Panc1 (cell line): ENCODE data around the gene MPND.

ENCODE experiments used
- POLR2AphosphoS5 ChIP-seq: IDR thresholded peaks from 2 replicates; pipeline ENCODE4 v1.6.1; 2012; ENCODE audit warnings: mild to moderate bottlenecking, low read depth, low read length, moderate library complexity
- SIN3A ChIP-seq: IDR thresholded peaks from 2 replicates; pipeline ENCODE4 v1.6.1; 2012; ENCODE audit warnings: low read depth, mild to moderate bottlenecking, low read length, moderate library complexity, borderline replicate concordance; ENCODE audit not compliant: insufficient read depth
- TCF7L2 ChIP-seq: IDR thresholded peaks from 2 replicates; pipeline ENCODE4 v1.6.1; 2011; ENCODE audit warnings: mild to moderate bottlenecking, low read depth, low read length, inconsistent platforms
- TF ChIP-seq, protein P1 (sequence below), 2 experiments: IDR thresholded peaks; 2 replicates each; pipeline ENCODE4 v1.6.1; 2011 to 2012; ENCODE audit warnings: low read depth in 2 of 2, control low read depth in 1 of 2, low read length in 1 of 2, mild to moderate bottlenecking in 1 of 2, moderate library complexity in 1 of 2; ENCODE audit not compliant: insufficient read depth in 1 of 2
- TF ChIP-seq, protein P2 (sequence below): fragments of 450-650 bp; IDR thresholded peaks from 2 replicates; pipeline ENCODE4 v1.5.1; 2017; ENCODE audit warnings: mild to moderate bottlenecking

DNA sequence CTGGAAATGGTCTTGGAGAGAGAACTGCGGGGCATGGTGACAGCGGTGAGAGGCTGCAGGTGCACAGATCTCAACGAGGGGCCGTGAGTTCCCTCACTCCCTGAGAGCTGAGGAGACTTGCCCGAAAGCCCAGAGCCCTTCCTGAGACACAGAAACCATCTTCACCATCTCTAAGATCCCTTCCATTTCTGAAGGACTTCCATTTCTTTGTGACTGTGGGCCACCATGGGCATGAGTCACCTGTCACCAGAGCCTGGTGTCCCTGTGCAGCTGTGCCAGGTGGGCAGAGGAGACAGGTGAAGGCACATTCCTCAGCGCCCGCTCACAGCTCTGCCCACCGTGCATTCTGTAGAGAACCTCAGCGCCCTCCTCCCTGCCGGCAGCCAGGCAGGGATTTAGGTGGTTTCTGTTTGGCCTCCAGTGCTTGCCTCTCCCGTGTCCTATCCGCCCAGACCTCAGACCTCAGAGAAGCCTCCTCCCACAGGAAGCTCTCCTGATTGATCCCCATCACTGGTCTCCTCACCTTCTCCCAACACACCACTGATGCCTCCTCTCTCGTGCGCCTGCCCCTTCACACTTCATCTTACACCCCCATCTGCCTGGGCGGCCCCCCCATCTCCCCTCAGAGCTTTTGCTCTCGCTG lies 32.8 kb downstream of the MPND start:
- TF ChIP-seq, protein P1, sequence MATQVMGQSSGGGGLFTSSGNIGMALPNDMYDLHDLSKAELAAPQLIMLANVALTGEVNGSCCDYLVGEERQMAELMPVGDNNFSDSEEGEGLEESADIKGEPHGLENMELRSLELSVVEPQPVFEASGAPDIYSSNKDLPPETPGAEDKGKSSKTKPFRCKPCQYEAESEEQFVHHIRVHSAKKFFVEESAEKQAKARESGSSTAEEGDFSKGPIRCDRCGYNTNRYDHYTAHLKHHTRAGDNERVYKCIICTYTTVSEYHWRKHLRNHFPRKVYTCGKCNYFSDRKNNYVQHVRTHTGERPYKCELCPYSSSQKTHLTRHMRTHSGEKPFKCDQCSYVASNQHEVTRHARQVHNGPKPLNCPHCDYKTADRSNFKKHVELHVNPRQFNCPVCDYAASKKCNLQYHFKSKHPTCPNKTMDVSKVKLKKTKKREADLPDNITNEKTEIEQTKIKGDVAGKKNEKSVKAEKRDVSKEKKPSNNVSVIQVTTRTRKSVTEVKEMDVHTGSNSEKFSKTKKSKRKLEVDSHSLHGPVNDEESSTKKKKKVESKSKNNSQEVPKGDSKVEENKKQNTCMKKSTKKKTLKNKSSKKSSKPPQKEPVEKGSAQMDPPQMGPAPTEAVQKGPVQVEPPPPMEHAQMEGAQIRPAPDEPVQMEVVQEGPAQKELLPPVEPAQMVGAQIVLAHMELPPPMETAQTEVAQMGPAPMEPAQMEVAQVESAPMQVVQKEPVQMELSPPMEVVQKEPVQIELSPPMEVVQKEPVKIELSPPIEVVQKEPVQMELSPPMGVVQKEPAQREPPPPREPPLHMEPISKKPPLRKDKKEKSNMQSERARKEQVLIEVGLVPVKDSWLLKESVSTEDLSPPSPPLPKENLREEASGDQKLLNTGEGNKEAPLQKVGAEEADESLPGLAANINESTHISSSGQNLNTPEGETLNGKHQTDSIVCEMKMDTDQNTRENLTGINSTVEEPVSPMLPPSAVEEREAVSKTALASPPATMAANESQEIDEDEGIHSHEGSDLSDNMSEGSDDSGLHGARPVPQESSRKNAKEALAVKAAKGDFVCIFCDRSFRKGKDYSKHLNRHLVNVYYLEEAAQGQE (IDR thresholded peaks at IDR 0.05; ENCODE audit: insufficient read depth in 1 of 2, low read depth in 2 of 2, low read length in 1 of 2) = no peak
- TF ChIP-seq, protein P2, sequence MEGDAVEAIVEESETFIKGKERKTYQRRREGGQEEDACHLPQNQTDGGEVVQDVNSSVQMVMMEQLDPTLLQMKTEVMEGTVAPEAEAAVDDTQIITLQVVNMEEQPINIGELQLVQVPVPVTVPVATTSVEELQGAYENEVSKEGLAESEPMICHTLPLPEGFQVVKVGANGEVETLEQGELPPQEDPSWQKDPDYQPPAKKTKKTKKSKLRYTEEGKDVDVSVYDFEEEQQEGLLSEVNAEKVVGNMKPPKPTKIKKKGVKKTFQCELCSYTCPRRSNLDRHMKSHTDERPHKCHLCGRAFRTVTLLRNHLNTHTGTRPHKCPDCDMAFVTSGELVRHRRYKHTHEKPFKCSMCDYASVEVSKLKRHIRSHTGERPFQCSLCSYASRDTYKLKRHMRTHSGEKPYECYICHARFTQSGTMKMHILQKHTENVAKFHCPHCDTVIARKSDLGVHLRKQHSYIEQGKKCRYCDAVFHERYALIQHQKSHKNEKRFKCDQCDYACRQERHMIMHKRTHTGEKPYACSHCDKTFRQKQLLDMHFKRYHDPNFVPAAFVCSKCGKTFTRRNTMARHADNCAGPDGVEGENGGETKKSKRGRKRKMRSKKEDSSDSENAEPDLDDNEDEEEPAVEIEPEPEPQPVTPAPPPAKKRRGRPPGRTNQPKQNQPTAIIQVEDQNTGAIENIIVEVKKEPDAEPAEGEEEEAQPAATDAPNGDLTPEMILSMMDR = no peak
- TF ChIP-seq SIN3A (no peak), TCF7L2 (no peak), POLR2AphosphoS5 (no peak)
